ENCODE data around the gene EIF4G3. TPM values are rescaled to one million over a fixed set of nuclear protein-coding genes. Genes with fewer than 3 reads are reported as not detected.

The EIF4G3 gene
- total and polyA plus RNA-seq, 10 of the 15 experiments (the other 5 are each of a cell fraction or from before 2014, with no cell fraction given): 7.4 to 45.1 (median 29.1) TPM

DNA sequence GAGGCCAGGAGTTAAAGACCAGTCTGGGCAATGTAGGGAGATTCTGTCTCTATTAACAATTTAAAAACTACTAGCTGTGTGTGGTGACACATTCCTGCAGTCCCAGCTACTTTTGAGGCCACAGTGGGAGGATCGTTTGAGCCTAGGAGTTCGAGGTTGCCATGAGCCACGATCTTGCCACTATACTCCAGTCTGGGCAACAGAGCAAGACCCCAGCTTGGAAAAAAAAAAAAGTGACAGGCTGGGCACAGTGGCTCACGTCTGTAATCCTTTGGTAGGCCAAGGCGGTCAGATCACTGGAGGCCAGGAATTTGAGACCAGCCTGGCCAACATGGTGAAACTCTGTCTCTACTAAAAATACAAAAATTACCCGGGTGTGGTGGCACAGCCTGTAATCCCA, 416.4 kb downstream of the EIF4G3 start:
- WGBS (ENCODE audit: insufficient coverage, insufficient replicate concordance, low lambda C conversion rate, missing lambda C conversion rate): 95% methylated on average over 6 of the region's 6 CpGs
- ChIA-PET CTCF (no interaction called here), RAD21 (ENCODE audit: unreplicated experiment) (no interaction called here), POLR2A (interaction anchor here (0.5 kb wide), 1 partner anchor 271 kb away, joined by 4 read pairs; no protein-coding TSS in a partner anchor), SMC1A (ENCODE audit: uncharacterized antibody, unreplicated experiment) (no interaction called here)
- no peak overlapping the region for H3K4me3 ChIP-seq
- H3K36me3 ChIP-seq (ENCODE audit: control insufficient read depth in 2 of 2, insufficient read depth in 2 of 2, low read length in 1 of 2): peaks cover 8 to 52% of the 10 kb centered on the region in 2 experiments
- H3K27ac ChIP-seq (ENCODE audit: control insufficient read depth, insufficient read depth): no peak overlapping the region
- DNase-seq (ENCODE audit: low read depth, low spot score) (no peak), FAIRE-seq (no peak), ATAC-seq (no peak)
- H3K79me2 ChIP-seq (ENCODE audit: control insufficient read depth, insufficient read depth, low read length): no peaks in the 10 kb centered on the region
- intact Hi-C loops (cut with micrococcal nuclease; ENCODE audit: unreplicated experiment) (no loop called here), in situ Hi-C loops (cut with MboI) (loop anchor here (25.0 kb wide), 2 partner anchors 952 to 1573 kb away; no protein-coding TSS in a partner anchor)
- H3K9me3 ChIP-seq (replicated peaks; ENCODE audit: control insufficient read depth, insufficient read depth, low read length): no peaks in the 10 kb centered on the region
- H3K4me2 ChIP-seq (ENCODE audit: control insufficient read depth, insufficient read depth): no peak overlapping the region
- no peaks in the 10 kb centered on the region for H3K4me1 ChIP-seq (ENCODE audit: control insufficient read depth, insufficient read depth, low read length)
- no peak overlapping the region for H3K9ac ChIP-seq (ENCODE audit: control insufficient read depth, insufficient read depth, low read length)
- H4K20me1 ChIP-seq (ENCODE audit: control insufficient read depth, insufficient read depth): no peaks in the 10 kb centered on the region
- H3K27me3 ChIP-seq (replicated peaks in 1 of 2; ENCODE audit: control insufficient read depth in 2 of 2, insufficient read depth in 2 of 2, low read length in 1 of 2): no peaks in the 10 kb centered on the region
- H2AFZ ChIP-seq (ENCODE audit: control insufficient read depth, low read depth, low read length): no peak overlapping the region
- BruUV-seq (replicated peaks): no TSS peak
- TF ChIP-seq SUPT20H (IDR thresholded peaks at IDR 0.05; ENCODE audit: borderline replicate concordance, control insufficient read depth, low read depth, low read length) (no peak), SP1 (IDR thresholded peaks at IDR 0.05; ENCODE audit: low read depth, low read length) (no peak), BRCA1 (IDR thresholded peaks at IDR 0.05; ENCODE audit: low read depth, low read length) (no peak), SIX5 (IDR thresholded peaks at IDR 0.05; ENCODE audit: low read depth, low read length, severe bottlenecking) (no peak), CEBPB (IDR thresholded peaks at IDR 0.05; ENCODE audit: borderline replicate concordance in 1 of 2, low read depth in 2 of 2, low read length in 2 of 2) (no peak), BCL11A (IDR thresholded peaks at IDR 0.05; ENCODE audit: low read depth, low read length) (no peak), IKZF2 (IDR thresholded peaks at IDR 0.05) (no peak), RELA (IDR thresholded peaks at IDR 0.05; ENCODE audit: borderline replicate concordance, partially characterized antibody) (no peak)
- TF ChIP-seq, protein P1, sequence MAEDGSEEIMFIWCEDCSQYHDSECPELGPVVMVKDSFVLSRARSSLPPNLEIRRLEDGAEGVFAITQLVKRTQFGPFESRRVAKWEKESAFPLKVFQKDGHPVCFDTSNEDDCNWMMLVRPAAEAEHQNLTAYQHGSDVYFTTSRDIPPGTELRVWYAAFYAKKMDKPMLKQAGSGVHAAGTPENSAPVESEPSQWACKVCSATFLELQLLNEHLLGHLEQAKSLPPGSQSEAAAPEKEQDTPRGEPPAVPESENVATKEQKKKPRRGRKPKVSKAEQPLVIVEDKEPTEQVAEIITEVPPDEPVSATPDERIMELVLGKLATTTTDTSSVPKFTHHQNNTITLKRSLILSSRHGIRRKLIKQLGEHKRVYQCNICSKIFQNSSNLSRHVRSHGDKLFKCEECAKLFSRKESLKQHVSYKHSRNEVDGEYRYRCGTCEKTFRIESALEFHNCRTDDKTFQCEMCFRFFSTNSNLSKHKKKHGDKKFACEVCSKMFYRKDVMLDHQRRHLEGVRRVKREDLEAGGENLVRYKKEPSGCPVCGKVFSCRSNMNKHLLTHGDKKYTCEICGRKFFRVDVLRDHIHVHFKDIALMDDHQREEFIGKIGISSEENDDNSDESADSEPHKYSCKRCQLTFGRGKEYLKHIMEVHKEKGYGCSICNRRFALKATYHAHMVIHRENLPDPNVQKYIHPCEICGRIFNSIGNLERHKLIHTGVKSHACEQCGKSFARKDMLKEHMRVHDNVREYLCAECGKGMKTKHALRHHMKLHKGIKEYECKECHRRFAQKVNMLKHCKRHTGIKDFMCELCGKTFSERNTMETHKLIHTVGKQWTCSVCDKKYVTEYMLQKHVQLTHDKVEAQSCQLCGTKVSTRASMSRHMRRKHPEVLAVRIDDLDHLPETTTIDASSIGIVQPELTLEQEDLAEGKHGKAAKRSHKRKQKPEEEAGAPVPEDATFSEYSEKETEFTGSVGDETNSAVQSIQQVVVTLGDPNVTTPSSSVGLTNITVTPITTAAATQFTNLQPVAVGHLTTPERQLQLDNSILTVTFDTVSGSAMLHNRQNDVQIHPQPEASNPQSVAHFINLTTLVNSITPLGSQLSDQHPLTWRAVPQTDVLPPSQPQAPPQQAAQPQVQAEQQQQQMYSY (CRISPR knock-in tag; IDR thresholded peaks at IDR 0.05): no peak
- TF ChIP-seq, protein P2, sequence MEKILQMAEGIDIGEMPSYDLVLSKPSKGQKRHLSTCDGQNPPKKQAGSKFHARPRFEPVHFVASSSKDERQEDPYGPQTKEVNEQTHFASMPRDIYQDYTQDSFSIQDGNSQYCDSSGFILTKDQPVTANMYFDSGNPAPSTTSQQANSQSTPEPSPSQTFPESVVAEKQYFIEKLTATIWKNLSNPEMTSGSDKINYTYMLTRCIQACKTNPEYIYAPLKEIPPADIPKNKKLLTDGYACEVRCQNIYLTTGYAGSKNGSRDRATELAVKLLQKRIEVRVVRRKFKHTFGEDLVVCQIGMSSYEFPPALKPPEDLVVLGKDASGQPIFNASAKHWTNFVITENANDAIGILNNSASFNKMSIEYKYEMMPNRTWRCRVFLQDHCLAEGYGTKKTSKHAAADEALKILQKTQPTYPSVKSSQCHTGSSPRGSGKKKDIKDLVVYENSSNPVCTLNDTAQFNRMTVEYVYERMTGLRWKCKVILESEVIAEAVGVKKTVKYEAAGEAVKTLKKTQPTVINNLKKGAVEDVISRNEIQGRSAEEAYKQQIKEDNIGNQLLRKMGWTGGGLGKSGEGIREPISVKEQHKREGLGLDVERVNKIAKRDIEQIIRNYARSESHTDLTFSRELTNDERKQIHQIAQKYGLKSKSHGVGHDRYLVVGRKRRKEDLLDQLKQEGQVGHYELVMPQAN (conservative IDR thresholded peaks at IDR 0.05): no peak
- TF ChIP-seq, protein P3, sequence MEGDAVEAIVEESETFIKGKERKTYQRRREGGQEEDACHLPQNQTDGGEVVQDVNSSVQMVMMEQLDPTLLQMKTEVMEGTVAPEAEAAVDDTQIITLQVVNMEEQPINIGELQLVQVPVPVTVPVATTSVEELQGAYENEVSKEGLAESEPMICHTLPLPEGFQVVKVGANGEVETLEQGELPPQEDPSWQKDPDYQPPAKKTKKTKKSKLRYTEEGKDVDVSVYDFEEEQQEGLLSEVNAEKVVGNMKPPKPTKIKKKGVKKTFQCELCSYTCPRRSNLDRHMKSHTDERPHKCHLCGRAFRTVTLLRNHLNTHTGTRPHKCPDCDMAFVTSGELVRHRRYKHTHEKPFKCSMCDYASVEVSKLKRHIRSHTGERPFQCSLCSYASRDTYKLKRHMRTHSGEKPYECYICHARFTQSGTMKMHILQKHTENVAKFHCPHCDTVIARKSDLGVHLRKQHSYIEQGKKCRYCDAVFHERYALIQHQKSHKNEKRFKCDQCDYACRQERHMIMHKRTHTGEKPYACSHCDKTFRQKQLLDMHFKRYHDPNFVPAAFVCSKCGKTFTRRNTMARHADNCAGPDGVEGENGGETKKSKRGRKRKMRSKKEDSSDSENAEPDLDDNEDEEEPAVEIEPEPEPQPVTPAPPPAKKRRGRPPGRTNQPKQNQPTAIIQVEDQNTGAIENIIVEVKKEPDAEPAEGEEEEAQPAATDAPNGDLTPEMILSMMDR (IDR thresholded peaks at IDR 0.05 in 2 of 3, conservative IDR thresholded peaks at IDR 0.05 in 1 of 3; ENCODE audit: control insufficient read depth in 2 of 3, extremely low read depth in 1 of 3, insufficient read depth in 1 of 3, low read depth in 3 of 3, low read length in 3 of 3): no peak
- TF ChIP-seq, protein P4, sequence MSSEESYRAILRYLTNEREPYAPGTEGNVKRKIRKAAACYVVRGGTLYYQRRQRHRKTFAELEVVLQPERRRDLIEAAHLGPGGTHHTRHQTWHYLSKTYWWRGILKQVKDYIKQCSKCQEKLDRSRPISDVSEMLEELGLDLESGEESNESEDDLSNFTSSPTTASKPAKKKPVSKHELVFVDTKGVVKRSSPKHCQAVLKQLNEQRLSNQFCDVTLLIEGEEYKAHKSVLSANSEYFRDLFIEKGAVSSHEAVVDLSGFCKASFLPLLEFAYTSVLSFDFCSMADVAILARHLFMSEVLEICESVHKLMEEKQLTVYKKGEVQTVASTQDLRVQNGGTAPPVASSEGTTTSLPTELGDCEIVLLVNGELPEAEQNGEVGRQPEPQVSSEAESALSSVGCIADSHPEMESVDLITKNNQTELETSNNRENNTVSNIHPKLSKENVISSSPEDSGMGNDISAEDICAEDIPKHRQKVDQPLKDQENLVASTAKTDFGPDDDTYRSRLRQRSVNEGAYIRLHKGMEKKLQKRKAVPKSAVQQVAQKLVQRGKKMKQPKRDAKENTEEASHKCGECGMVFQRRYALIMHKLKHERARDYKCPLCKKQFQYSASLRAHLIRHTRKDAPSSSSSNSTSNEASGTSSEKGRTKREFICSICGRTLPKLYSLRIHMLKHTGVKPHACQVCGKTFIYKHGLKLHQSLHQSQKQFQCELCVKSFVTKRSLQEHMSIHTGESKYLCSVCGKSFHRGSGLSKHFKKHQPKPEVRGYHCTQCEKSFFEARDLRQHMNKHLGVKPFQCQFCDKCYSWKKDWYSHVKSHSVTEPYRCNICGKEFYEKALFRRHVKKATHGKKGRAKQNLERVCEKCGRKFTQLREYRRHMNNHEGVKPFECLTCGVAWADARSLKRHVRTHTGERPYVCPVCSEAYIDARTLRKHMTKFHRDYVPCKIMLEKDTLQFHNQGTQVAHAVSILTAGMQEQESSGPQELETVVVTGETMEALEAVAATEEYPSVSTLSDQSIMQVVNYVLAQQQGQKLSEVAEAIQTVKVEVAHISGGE (CRISPR knock-in tag; IDR thresholded peaks at IDR 0.05): no peak

All from GM12878 (cell line).